H1 (cell line): ENCODE measurements around the gene KCP. TPM values are rescaled to one million over a fixed set of nuclear protein-coding genes. Genes with fewer than 3 reads are reported as not detected.

ENCODE experiments used
- CTCF ChIA-PET: fragments of 300-600 bp; sonication (Branson Sonifier 250); formaldehyde crosslinking; loops from one replicate; lab custom pipeline; 2021; ENCODE audit not compliant: partially characterized antibody; lab: Charles Lee
- POLR2A ChIA-PET: fragments of 300-600 bp; sonication (Branson Sonifier 250); formaldehyde crosslinking; loops from one replicate; lab custom pipeline; 2021; ENCODE audit warnings: inconsistent platforms; ENCODE audit not compliant: partially characterized antibody; lab: Charles Lee
- DNase-seq, 2 experiments: peaks; one replicate each; pipeline versions ENCODE4 v3.0.0 to v3.0.0-alpha.2; 2010 to 2022; ENCODE audit warnings: low spot score in 2 of 2, low read depth in 1 of 2, mixed read lengths in 1 of 2
- FAIRE-seq: peaks from 2 replicates; lab custom pipeline; 2011; peaks lifted over from hg19 to GRCh38; lab: Jason Lieb, UNC
- H2AFZ ChIP-seq: 2 replicates; pipeline ENCODE4 v1.8.1; 2012; ENCODE audit warnings: low read length, inconsistent platforms
- H2AK5ac ChIP-seq: 2 replicates; pipeline ENCODE4 v1.6.1; 2013; ENCODE audit warnings: low read depth, low read length
- H2BK120ac ChIP-seq: replicated peaks from 2 replicates; pipeline ENCODE3; 2013; ENCODE audit warnings: low read depth, low read length, inconsistent platforms
- H2BK12ac ChIP-seq: 2 replicates; pipeline ENCODE4 v1.6.1; 2013; ENCODE audit warnings: low read depth, low read length
- H2BK15ac ChIP-seq: 2 replicates; pipeline ENCODE4 v1.6.1; 2013; ENCODE audit warnings: low read length
- H2BK20ac ChIP-seq: 2 replicates; pipeline ENCODE4 v1.6.1; 2013; ENCODE audit warnings: low read length
- H2BK5ac ChIP-seq: 2 replicates; pipeline ENCODE4 v1.6.1; 2013; ENCODE audit warnings: low read depth, low read length
- H3K14ac ChIP-seq: 2 replicates; pipeline ENCODE4 v1.6.1; 2013; ENCODE audit warnings: inconsistent platforms; ENCODE audit not compliant: insufficient read length
- H3K18ac ChIP-seq: 2 replicates; pipeline ENCODE4 v1.6.1; 2013; ENCODE audit warnings: low read length; ENCODE audit errors: extremely low read depth
- H3K23ac ChIP-seq: 2 replicates; pipeline ENCODE4 v1.6.1; 2013; ENCODE audit warnings: inconsistent platforms; ENCODE audit not compliant: insufficient read length
- H3K23me2 ChIP-seq: 2 replicates; pipeline ENCODE4 v1.6.1; 2013; ENCODE audit warnings: low read depth, low read length
- H3K27ac ChIP-seq: 2 replicates; pipeline ENCODE4 v1.6.1; 2011; ENCODE audit warnings: low read depth, low read length, inconsistent platforms
- H3K27me3 ChIP-seq, 4 experiments: replicated peaks in 1 of 4; 1 replicate in 1 of 4; 2 replicates in 3 of 4; pipeline versions ENCODE4 v1.6.1 to v1.8.1; 2011 to 2013; ENCODE audit warnings: low read length in 3 of 4, mild to moderate bottlenecking in 3 of 4, inconsistent platforms in 2 of 4, mixed read lengths in 2 of 4, moderate library complexity in 1 of 4; ENCODE audit not compliant: control insufficient read depth in 3 of 4, insufficient read depth in 3 of 4; ENCODE audit errors: extremely low read depth in 1 of 4
- H3K36me3 ChIP-seq, 4 experiments: 2 replicates each; pipeline versions ENCODE4 v1.6.1 to v1.8.1; 2011 to 2013; ENCODE audit warnings: mild to moderate bottlenecking in 4 of 4, low read length in 3 of 4, moderate library complexity in 2 of 4, control low read depth in 1 of 4, inconsistent platforms in 1 of 4; ENCODE audit not compliant: insufficient read depth in 4 of 4, control insufficient read depth in 2 of 4
- H3K4ac ChIP-seq: replicated peaks from 2 replicates; pipeline ENCODE3; 2013; ENCODE audit warnings: low read length, low read depth, mixed read lengths, inconsistent platforms; ENCODE audit not compliant: insufficient read length
- H3K4me1 ChIP-seq, 4 experiments: replicated peaks in 1 of 4; 1 replicate in 1 of 4; 2 replicates in 3 of 4; pipeline versions ENCODE4 v1.6.1 to v1.8.1; 2011 to 2013; ENCODE audit warnings: low read length in 3 of 4, inconsistent platforms in 2 of 4, mixed read lengths in 1 of 4; ENCODE audit not compliant: insufficient read depth in 4 of 4, control insufficient read depth in 3 of 4
- H3K4me2 ChIP-seq, 2 experiments: 2 replicates each; pipeline versions ENCODE4 v1.6.1 to v1.8.1; 2011 to 2013; ENCODE audit warnings: low read depth in 2 of 2, low read length in 2 of 2, control low read depth in 1 of 2, inconsistent platforms in 1 of 2, mild to moderate bottlenecking in 1 of 2; ENCODE audit not compliant: insufficient read depth in 1 of 2
- H3K4me3 ChIP-seq, 4 experiments: fragments of 200-600, 300-600 bp in 1 of 4; sonication (generic), shearing (Covaris generic), sonication (Bioruptor Twin) in 1 of 4; 2 replicates each; pipeline versions ENCODE4 v1.5.1 to v1.8.1; 2011 to 2016; ENCODE audit warnings: low read length in 4 of 4, low read depth in 3 of 4, control low read depth in 2 of 4, inconsistent platforms in 2 of 4, mild to moderate bottlenecking in 2 of 4, mixed read lengths in 1 of 4, moderate library complexity in 1 of 4; ENCODE audit not compliant: insufficient read depth in 2 of 4; ENCODE audit errors: extremely low read depth in 1 of 4
- H3K56ac ChIP-seq: replicated peaks from 2 replicates; pipeline ENCODE3; 2013; ENCODE audit warnings: low read depth, mild to moderate bottlenecking, mixed read lengths, low read length, inconsistent platforms; ENCODE audit not compliant: insufficient read length
- H3K79me1 ChIP-seq: 2 replicates; pipeline ENCODE4 v1.6.1; 2013; ENCODE audit warnings: low read depth, low read length, control low read depth
- H3K79me2 ChIP-seq, 2 experiments: 2 replicates each; pipeline versions ENCODE4 v1.6.1 to v1.8.1; 2012 to 2013; ENCODE audit warnings: low read length in 2 of 2, mild to moderate bottlenecking in 2 of 2, inconsistent platforms in 1 of 2; ENCODE audit not compliant: insufficient read depth in 2 of 2, control insufficient read depth in 1 of 2
- H3K9ac ChIP-seq, 4 experiments: replicated peaks in 1 of 4; 1 replicate in 1 of 4; 2 replicates in 3 of 4; pipeline versions ENCODE4 v1.6.1 to v1.8.1; 2011 to 2013; ENCODE audit warnings: low read depth in 3 of 4, low read length in 3 of 4, control low read depth in 2 of 4, mild to moderate bottlenecking in 2 of 4, moderate library complexity in 2 of 4, inconsistent platforms in 1 of 4; ENCODE audit errors: extremely low read depth in 1 of 4
- H3K9me3 ChIP-seq, 2 experiments: 2 replicates each; pipeline versions ENCODE4 v1.6.1 to v1.8.1; 2012 to 2013; ENCODE audit warnings: mild to moderate bottlenecking in 2 of 2, moderate library complexity in 2 of 2, control low read depth in 1 of 2, inconsistent platforms in 1 of 2, low read depth in 1 of 2, low read length in 1 of 2, mixed read lengths in 1 of 2; ENCODE audit not compliant: insufficient read depth in 2 of 2
- H4K20me1 ChIP-seq, 2 experiments: replicated peaks in 1 of 2; 2 replicates each; pipeline versions ENCODE3 to v1.8.1; 2011 to 2013; ENCODE audit warnings: inconsistent platforms in 2 of 2, low read length in 2 of 2, mild to moderate bottlenecking in 1 of 2; ENCODE audit not compliant: insufficient read depth in 2 of 2, control insufficient read depth in 1 of 2
- H4K5ac ChIP-seq: 2 replicates; pipeline ENCODE4 v1.6.1; 2013; ENCODE audit warnings: low read length, low read depth, mixed read lengths, inconsistent platforms; ENCODE audit not compliant: insufficient read length
- H4K8ac ChIP-seq: 2 replicates; pipeline ENCODE4 v1.8.0; 2013; ENCODE audit warnings: mild to moderate bottlenecking, moderate library complexity, low read length, inconsistent platforms; ENCODE audit not compliant: insufficient read depth; ENCODE audit errors: extremely low read depth
- H4K91ac ChIP-seq: replicated peaks from 2 replicates; pipeline ENCODE3; 2013; ENCODE audit warnings: low read length, mixed read lengths, inconsistent platforms; ENCODE audit not compliant: insufficient read length
- BACH1 ChIP-seq: IDR thresholded peaks from 2 replicates; pipeline ENCODE4 v1.6.1; 2012; ENCODE audit warnings: low read length, improper control_type of control experiment
- CREB1 ChIP-seq: IDR thresholded peaks from 2 replicates; pipeline ENCODE4 v1.6.1; 2012; ENCODE audit warnings: inconsistent platforms
- SP1 ChIP-seq: IDR thresholded peaks from 2 replicates; pipeline ENCODE4 v1.6.1; 2011; ENCODE audit warnings: low read depth, low read length
- WGBS, 2 experiments: shearing (Covaris generic) in 1 of 2; methylation state at CpG; one replicate each; pipeline versions ENCODE4 v1.1.6 to v1.1.7; 2013 to 2015; ENCODE audit warnings: low lambda C conversion rate in 2 of 2, mixed read lengths in 2 of 2, inconsistent platforms in 1 of 2, low coverage in 1 of 2, missing lambda C conversion rate in 1 of 2; ENCODE audit not compliant: insufficient replicate concordance in 2 of 2, insufficient coverage in 1 of 2, insufficient read length in 1 of 2; ENCODE audit errors: extremely low coverage in 1 of 2, missing lambda C conversion rate in 1 of 2; 5-methylcytosine and 5-hydroxymethylcytosine counted together
- polyA plus RNA-seq, 7 experiments: library from polyadenylated mRNA; depleted of rRNA in 3 of 7; stranded (reverse) in 5 of 7; unstranded in 2 of 7; fragments of >200 nt in 5 of 7; fragments of 200-250 nt in 2 of 7; gene quantifications; 1 replicate in 5 of 7; 2 replicates in 1 of 7; 4 replicates in 1 of 7; pipeline versions ENCODE4 v1.2.1 to v1.2.3, GENCODE V29; 2011 to 2013; ENCODE audit warnings: missing spikeins in 2 of 7, mixed read lengths in 2 of 7
- total RNA-seq: library from RNA; stranded (reverse); fragmentation: NEBNext Ultra II Directional; extraction: Animal tissue kit (Norgen Biotek cat#: 25700); gene quantifications from 2 replicates; pipeline ENCODE4 v1.2.1, GENCODE V29; 2021

KCP gene
- total and polyA plus RNA-seq, 2 of the 8 experiments (the other 6 are each of a cell fraction or from before 2014, with no cell fraction given), result 1.3 to 2.0 TPM

DNA sequence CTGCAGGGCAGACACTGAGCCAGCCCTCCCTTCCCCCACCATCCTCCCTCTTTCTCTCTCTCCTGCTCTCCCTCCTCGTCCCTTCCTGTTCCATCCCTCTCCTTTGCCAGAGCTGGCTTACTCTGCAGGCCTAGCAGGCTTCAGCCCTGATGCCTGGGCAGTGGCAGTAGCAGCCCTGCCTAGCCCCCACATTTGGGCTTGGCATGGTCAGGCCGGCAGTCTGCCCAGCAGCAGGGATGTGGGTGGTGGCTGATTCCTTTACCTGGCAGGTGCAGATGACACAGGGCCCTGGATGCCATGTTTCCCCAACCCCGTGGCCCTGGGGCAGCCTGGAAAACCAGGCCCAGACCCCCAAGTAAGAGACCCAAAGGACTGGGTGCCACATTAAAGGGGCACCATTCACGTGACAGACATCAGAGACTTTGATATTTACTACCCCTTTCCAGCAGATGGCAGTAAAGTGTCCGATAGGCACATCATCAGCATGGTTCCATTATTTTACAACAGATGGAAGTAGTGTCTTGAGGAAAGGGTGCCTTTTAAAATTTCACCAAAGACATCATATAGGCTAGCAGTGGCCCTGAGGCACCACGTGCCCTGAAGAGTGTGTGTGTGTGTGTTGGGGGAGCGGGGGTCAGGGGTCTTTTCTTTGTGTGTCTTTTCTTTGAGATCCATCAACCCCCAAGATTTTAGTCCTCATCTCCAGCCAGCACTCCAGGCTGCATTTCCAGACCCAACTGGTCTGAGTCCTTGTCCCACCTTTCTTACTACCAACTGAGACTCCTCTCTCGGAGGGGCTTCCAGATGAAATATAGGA, 5.9 kb downstream of the KCP start:
- no peaks in the 10 kb centered on the region for H3K79me1 ChIP-seq
- no peak overlapping the region for H3K14ac ChIP-seq
- peaks cover 0 to 12% (median 10%) of the 10 kb centered on the region in 4 experiments; a peak in 5 of 7 replicates for H3K27me3 ChIP-seq
- H3K9ac ChIP-seq, result no peak overlapping the region
- no peak overlapping the region for H3K4ac ChIP-seq
- peak overlapping the region; percentile 68; the same call in 1 of the 2 replicates for H4K8ac ChIP-seq
- H2AK5ac ChIP-seq, result no peak overlapping the region
- H4K20me1 ChIP-seq, result no peaks in the 10 kb centered on the region
- no peaks in the 10 kb centered on the region for H3K36me3 ChIP-seq
- H2BK120ac ChIP-seq, result no peak overlapping the region
- H4K5ac ChIP-seq, result no peak overlapping the region
- H3K4me1 ChIP-seq, result peaks cover 2 to 9% (median 5%) of the 10 kb centered on the region in 4 experiments; a peak in 5 of 7 replicates
- no peak overlapping the region for H2BK5ac ChIP-seq
- H3K79me2 ChIP-seq, result no peaks in the 10 kb centered on the region
- 0 out of 2 replicates have a peak overlapping the region, but pooled peaks have one; percentile 9 for H2BK20ac ChIP-seq
- H4K91ac ChIP-seq, result peak overlapping the region; percentile 67
- FAIRE-seq (no peak), DNase-seq (peak in 1 of 2 experiments; percentile 54)
- H3K56ac ChIP-seq, result no peak overlapping the region
- H3K4me2 ChIP-seq, result no peak overlapping the region
- H3K4me3 ChIP-seq, result no peak overlapping the region
- peak overlapping the region; percentile 6; the same call in 1 of the 2 replicates for H2AFZ ChIP-seq
- H3K23me2 ChIP-seq, result peaks cover 2% of the 10 kb centered on the region; the same call in 1 of the 2 replicates
- ChIA-PET POLR2A (interaction anchor here (1.5 kb wide), 1 partner anchor 41 kb away, joined by 3 read pairs; no protein-coding TSS in a partner anchor), CTCF (interaction anchor here (0.7 to 2.7 kb wide), 19 partner anchors 9 to 309 kb away, joined by 3 to 20 read pairs (median 3); no protein-coding TSS in a partner anchor)
- no peak overlapping the region for H3K23ac ChIP-seq
- H2BK12ac ChIP-seq, result peak overlapping the region; percentile 29; the same call in 1 of the 2 replicates
- no peak overlapping the region for H3K27ac ChIP-seq
- H3K18ac ChIP-seq, result no peak overlapping the region
- peaks cover 3% of the 10 kb centered on the region in 2 experiments; a peak in 2 of 4 replicates for H3K9me3 ChIP-seq
- 40% methylated on average over 8 of the region's 8 CpGs; no CpG with 5 or more reads in 1 of the 2 experiments for WGBS, 2 experiments
- no peak overlapping the region for H2BK15ac ChIP-seq
- TF ChIP-seq SP1 (peak; percentile 50; the same call in 1 of the 2 replicates), CREB1 (0 out of 2 replicates have a peak, but pooled peaks have one; percentile 16), BACH1 (no peak)
